Measurements from ENCODE around the gene BACH2.
A peak's percentile ranks its signal among the peaks of the same experiment; 100 is the strongest.

BACH2 gene

DNA sequence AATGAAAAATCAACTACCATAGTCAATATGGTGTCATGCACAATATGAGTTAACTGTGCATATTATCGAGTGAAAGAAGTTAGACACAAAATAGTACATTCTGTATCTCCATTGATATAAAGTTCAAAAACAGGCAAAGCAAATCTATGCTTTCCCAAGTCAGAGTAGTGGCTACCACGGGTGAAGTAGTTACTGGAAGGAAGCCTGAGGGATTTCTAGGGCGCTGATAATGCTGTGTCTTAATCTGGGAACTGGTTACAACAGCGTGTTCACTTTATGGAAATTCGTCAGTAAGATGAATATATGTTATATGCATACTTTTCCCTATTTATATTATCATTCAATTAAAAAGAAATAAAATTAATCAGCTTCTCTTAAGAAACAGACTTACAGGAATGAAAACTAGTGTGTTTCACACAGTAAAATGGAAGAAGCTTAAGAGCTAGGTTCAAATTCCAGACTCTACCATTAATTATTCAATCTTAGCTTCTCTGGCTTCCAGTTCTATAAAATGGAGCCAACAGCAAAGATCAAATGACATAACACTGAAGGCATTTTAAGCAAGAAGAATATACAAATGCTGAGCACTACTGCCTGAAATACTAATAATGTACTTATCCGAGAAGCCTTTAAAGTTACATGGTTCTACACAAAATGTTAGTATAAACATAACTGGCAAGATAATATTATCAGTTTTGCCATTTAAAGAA lies 19.2 kb downstream of the BACH2 start:
- DNase-seq (ENCODE audit: low spot score), result no peak

DNA sequence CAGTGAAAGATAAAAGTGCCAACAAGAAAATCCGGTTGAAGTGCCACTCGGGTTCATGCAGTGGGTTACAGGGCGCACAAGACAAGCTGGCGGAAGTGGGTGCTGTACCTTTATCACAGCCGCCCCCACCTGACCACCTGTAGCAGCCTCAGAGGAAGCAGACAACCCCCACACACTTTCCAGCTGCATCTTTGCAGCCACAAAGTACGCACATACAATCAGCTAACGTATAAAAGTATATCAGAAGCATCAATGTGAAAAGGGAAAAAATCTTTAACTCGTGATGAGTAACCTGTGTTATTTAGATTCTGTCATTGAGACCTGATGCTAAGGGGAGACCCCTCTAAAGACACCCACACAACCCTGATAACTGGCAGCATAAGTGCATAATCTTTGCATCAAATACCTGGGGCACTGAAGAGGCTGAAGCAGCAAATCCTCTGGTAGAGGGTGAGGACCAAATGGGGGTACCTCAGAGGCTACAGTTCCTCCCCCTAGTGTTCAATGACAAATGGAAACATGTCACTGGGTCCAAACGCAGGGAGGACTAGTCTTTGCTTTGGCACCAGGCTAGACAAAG lies 22.1 kb downstream of the BACH2 start:
- DNase-seq (ENCODE audit: low spot score), result peak; percentile 93

DNA sequence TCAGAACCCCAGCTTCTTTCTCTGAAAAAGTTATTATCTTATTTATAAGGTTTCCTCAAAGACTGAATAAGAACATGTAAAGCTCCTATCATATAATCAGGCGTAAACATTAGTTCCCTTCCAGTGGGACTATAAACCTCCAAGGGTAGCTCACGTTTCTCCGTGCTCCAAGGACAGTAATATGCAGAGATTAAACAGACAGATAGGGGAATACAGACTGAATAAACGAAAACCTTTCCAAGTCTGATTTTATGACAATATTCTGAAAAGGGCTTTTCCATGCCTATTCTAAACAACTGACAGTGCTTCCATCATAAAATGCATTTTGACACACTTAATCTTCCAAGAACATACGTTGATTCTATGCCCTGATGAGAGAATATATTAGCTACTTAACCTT lies 22.8 kb downstream of the BACH2 start:
- DNase-seq (ENCODE audit: low spot score), result no peak

DNA sequence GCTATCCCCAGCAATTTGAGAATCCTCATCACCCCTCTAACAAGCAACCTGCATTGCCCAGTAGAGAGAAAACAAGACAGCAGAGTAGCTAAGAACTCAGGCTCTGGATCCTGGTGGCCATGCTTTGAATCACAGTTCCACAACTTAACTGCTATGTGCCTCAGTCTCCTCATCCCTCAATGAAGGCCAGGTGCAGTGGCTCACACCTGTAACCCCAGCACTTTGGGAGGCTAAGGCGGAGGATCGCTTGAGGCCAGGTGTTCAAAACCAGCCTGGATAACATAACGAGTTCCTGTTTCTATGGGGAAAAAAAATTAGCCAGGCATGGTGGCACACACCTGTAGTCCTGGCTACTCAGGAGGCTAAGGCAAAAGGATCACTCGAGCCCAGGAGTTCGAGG lies 23.7 kb downstream of the BACH2 start:
- DNase-seq (ENCODE audit: low spot score), result no peak

DNA sequence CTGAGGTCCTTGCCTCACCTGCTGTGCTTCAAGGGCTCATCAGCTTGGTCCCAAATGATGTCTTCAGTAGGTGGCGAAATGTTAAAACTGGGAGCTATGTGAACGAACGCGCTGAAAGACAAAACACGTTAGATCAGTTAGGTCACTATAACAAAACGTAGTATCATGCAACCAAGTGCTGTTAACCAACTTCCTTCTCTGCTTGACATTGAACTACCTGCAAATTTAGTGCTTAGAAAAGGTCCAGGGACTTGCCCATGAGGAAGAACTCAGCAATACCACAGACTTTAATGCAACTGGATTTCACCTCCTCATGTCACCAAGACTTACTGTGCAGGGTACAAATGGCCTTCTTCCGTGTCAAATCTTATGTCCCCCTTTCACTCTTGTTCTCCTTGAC lies 24.8 kb downstream of the BACH2 start:
- peak; percentile 17 for DNase-seq (ENCODE audit: low spot score)

DNA sequence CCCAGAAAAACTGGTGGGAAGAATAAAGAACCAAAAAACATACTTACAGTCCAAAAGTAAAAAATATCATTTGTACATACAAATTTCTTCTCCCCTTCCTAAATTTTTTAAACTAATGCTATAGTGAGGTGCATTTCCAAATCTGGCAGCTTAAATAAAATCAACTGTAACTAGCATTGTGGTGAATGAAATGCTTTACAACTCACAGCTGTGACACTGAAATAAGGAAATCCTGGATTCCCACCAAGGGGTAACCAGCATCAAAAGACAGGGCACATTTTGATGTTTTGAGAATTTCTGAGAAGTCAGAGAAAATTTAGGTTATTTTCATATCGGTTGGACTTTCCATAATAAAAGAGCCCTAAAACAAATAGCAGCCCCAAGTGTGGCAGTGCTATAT lies 27.3 kb downstream of the BACH2 start:
- no peak for DNase-seq (ENCODE audit: low spot score)

DNA sequence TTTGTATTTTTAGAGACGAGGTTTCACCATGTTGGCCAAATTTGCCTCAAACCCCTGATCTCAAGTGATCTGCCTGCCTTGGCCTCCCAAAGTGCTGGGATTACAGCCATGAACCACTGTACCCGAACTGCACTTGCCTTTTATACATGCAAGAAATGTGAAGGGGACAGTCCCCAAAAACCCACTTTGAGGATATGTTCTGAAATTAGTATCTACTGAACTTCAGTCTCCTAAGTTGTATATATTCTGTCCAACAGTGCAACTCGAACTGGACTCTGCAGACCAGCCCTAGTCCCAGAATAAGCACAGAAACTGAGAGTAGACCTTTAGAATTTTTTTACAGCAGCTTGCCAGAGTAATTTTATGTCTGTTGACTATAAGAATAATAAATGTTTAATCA lies 28.5 kb downstream of the BACH2 start:
- no peak for DNase-seq (ENCODE audit: low spot score)

DNA sequence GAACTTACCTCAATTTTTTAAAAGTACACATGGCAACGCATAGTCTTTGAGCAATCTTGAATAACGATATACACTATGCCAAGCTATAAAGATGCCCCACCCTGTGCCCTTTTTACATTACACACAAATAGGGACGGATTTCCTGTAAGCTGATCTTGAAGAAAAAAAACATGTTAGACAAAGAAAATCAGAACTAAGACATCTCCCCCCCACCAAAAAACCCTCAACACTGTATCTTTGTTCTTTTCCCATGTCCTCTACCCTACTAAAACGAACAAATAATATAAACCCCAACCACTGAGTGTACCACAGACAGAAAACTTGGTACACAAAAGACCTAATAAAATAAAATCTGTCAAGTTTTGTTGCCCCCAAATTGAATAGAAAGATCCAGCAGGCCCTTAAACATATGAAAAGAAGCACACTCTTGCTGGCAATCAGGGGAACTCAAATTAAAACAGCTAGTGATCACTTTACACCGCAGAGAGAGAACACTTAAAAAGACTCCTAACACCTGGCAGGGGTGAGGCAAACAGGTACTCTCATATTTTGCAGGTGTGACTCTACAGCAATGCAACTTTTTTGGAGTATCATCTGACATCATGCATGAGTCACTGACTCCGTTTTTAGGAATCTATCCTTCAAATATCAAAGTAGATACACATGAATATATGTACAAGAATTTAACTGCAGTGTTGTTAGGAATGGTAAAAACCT lies 29.6 kb downstream of the BACH2 start:
- peak; percentile 24 for DNase-seq (ENCODE audit: low spot score)

DNA sequence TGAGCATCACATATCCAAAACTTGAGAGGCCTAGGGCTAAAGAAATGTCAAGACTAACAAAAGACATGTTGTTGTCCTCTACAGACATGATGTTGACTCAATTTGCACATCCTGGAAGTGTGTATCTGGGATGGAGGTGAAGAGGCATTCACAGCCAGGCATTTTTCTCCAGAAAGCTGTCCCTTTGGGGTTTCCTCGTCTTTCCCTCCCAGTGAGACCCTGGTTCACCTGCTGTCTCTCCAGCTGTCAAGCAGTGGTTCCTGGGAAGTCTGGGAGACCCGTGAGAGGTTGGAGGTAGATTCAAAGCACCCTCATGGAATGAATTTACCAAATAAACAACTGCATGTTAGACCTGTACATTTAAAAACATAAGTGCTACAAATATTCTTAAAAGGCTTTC lies 32.1 kb downstream of the BACH2 start:
- no peak for DNase-seq (ENCODE audit: low spot score)

DNA sequence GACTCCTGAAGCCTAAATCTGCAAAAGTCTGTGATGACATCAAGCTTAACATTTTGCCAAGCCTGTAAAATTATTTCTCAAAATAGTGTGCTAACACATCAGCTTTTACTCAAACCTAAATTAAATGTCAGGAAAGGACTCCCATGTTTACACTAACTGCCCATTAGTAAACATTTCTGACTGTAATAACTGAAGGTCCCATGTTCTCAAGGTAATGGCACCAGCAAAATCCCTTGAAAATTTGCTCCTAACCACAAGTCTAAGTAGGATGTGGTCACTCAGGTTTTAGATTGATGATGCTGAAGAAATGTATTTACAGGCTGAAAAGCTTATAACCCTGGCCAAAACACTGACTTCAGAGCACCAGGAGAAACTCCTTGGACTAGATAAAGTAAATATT lies 33.0 kb downstream of the BACH2 start:
- DNase-seq (ENCODE audit: low spot score), result no peak

DNA sequence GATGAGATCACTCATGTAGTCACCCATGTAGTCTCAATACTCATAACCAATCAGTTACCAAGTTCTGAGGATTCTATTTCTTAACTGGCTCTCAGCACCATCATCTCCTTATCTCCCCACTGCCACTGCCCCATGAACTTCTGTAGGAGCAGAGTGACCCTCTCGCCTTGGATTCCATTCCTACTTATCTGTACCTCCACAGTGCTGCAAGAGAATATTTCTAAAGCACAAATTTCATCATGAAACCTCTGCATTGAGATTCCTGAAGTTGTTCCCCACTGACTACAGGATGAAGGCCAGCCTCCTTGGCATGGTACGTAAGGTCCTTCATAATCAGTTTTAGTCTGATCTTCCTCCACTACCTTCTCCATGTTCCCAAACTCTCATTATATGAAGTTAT lies 34.8 kb downstream of the BACH2 start:
- DNase-seq (ENCODE audit: low spot score), result no peak

DNA sequence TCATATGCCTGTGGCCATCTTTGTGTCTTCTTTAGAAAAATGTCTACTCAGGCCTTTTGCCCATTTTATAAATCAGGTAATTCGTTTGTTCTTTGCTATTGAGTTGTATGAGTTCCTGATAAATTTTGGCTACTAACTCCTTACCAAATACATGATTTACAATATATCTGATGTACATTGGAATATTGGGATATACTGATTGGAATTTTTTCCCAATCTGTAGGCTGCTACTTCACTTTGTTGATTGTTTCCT lies 39.2 kb downstream of the BACH2 start:
- no peak for DNase-seq (ENCODE audit: low spot score)

DNA sequence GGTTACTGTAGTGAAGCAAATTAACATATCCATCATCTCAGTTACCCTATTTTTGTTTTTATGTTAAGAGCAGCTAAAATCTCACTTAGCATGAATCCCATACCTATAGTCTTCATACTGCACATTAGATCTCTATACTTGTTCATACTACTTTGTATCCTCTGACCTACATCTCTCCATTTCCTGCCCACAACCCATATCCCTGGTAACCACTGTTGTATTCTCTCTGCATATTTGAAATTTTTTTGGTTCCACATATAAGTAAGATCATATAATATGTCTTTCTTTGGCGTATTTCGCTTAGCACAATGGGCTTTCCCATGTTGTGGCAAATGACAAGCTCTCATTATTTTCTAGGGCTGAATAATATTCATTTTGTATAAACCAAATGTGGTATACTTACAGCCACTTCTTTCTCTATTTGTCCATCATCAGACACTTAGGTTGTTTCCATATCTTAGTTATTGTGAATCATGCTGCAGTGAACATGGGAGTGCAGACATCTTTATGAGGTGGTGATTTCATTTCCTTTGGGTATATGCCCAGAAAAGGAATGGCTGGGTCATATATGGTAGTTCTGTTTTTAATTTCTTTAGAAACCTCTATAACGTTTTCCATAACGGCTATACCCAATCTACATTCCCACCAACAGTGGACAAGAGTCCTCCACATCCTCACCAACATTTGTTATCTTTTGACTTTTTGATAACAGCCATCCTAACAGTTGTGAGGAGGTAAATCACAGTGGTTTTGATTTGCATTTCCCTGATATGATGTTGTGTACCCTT lies 39.8 kb downstream of the BACH2 start:
- peak; percentile 29 for DNase-seq (ENCODE audit: low spot score)

DNA sequence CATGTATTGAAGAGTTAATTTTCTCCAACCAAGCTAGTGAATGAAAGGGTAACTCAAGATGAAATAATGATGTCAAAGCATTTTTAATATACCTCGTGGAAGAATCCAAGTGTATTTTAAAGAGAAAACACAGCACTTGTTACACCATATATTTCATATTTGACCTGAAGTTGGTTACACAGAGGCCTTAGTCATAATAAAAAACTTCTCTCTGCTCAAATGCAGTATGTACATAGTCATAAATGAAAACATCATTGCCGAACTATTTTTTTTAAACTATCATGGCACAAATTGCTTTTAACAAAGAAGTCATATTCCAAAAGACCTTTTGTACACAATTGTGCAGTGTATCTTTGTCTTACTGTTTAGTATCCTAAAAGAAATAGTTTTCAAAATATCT lies 43.0 kb downstream of the BACH2 start:
- DNase-seq (ENCODE audit: low spot score), result no peak

DNA sequence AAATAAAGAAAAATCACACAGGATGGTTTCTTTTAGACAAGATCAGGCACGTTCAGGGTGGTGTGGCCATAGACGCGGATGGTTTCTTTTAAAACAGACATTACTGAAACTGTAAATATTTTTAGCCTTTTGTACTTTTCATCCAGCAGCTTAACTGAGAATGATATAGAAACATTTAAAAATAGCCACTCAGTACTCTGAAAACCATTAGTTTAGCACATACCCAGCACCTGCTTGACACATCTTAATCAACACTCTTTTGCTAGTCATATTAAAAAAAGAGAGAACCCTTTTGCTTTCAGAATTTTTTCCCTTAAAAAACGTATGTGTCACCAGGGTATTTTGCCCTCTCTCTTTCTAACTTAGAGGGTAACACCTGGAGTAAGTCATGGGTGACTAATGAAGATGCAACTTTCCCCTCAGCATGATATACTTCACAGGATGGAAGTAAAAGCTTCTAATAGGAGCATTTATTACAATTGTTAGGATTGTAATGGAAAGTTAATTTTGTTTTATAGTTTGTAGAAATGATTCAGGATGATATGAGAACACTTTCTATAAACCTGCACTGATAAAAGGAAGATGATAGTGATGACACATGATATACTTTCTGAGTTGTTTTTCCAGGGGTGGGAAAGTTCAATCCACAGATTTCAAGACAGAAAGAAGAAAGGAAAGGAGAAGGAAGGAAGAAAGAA lies 45.2 kb downstream of the BACH2 start:
- DNase-seq (ENCODE audit: low spot score), result no peak

DNA sequence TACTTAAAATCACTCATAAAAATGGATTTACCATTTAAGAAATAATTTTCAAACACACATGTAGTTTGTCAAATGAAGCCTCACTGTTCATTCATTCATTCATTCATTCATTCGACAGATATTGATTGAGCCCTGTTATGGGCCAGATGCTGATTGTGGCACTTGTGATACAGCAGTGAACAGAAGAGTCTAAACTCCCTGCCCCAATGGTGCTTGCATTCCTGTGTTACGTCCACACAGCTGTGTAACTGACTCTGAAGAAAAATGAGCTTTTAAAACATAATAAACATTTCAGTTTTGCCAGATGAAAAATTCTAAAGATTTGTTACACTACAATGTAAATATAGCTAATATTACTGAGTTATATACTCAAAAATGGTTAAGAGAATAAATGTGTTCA lies 46.2 kb downstream of the BACH2 start:
- DNase-seq (ENCODE audit: low spot score), result no peak

DNA sequence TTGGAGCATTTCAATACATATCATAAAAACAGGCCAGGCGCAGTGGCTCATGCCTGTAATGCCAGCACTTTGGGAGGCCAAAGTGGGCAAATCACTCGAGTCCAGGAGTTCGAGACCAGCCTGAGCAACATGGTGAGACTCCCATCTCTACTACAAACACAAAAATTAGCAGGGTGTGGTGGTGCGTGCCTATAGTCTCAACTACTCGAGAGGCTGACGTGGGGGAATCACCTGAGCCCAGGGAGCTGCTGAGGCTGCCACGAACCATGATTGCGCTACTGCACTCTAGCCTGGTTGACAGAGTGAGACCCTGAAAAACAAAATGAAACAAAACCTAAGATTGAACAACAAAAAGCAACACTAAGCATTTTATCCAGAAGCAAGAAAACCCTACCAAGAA lies 47.2 kb downstream of the BACH2 start:
- DNase-seq (ENCODE audit: low spot score), result no peak

DNA sequence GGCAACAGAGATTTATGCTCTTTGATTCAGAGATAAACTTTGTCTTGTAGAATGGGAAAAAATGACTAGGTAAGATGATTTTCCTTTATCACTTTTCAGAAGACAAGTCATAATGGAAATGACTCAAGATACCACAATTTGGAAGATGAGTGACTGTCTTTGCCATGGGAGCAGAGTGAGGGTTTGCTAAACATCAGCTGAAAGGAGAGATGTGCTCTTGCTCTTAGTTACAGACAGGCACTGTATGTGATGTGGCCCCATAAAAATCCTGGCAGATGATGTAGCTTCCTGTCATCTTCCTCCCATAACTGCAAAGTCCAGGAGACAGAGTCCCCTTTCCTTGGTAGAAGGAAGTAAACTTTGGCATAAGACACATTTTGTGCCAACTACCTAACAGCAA lies 47.6 kb downstream of the BACH2 start:
- DNase-seq (ENCODE audit: low spot score), result no peak

DNA sequence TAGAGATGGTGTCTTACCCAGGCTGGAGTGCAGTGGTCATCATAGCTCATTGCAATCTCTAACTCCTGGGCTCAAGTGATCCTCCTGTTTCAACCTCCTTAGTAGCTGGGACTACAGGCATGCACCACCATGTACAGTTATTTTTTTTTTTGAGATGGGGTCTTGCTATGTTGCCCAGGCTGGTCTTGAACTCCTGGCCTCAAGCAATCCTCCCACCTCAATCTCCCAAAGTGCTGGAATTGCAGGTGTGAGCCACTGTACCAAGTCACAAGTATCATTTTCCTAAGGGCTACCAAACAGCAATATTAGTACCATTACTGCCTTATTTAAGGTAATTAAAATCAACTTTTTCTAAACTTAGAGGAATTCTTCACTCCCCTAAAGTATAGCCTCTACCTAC lies 49.4 kb downstream of the BACH2 start:
- no peak for DNase-seq (ENCODE audit: low spot score)

DNA sequence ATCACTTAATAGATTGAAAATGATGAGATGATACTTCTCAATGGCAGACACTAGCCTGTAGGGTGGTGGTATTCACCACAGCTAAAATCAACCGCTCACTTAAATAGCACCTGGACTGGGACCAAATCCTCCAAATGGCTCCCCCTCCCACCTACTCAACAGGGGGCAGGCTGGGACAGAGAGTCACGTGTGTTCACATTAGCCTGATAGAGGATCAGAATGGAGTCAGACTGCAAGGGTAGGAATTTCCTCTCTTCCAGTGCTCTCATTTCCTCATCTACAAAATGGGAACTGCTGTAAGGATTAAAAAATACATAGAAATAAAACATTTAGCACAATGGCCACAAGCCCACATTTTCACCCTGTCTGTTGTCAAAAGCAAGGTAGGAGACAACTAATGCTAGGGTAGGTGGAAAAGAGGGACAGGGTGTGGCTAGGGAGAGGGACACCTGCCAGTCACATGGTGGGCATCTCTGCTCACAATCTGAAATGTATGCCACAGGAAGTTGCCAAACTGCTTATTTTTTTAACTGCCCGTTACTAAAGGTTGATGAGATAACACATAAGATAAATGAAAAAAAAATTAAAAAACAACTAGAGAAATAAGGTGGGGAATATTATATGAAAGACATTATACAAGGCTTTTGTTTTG lies 55.3 kb downstream of the BACH2 start:
- no peak for DNase-seq (ENCODE audit: low spot score)

DNA sequence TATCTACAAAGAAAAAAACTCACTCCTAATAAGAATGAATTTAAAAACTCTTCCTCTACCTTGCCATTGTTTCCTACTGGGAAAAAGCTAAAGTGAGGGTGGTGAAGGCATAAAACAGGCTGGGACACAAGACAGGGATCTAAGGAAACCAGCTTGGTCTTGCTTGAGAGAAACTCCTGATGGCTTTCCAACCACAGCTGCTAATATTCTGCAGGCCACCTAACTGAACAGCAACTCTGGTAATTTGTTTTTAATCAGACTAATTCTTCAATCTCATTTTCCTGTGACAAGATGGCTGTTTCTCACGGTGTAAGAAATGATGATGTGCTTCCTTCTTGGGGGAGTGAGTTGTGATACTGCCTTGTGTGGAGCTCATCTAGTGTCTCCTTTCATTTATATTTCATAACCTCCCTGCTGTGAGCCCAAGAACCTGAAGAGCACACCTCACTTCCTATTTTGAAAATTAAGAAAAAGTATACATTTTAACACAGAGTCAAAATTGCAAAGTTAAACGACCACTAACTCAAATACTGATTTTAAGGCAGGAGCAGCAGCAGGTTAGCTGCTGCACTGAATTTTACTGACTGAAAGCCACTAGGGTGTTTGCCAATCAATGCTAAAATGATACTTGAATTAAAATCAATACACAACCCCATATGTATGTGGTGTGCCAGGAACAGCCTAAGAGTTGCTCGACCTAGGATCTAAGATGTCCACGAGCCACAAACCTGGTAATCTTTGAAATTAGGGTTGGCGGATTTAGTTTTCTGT lies 58.0 kb downstream of the BACH2 start:
- DNase-seq (ENCODE audit: low spot score), result no peak

Data from CD4-positive, alpha-beta T cell treated with Interleukin-6 at 100 ng/mL for 8 hours (primary cell).